HPDE6-E6E7 (cell line): Measurements from ENCODE around the gene EFEMP1.
A peak's percentile ranks its signal among the peaks of the same experiment; 100 is the strongest.

ENCODE experiments used
- DNase-seq: peaks from one replicate; pipeline ENCODE4 v3.0.0; 2011; ENCODE audit warnings: missing footprints; ENCODE audit errors: extremely low spot score

EFEMP1 gene

GRCh38 chr2:55923091-55923981 is at the start of gene EFEMP1:
Gene EFEMP1 (minus strand): TSS chr2:55923782. CDS start chr2:55922440, 1,342 bp downstream.
- DNase-seq: peak; percentile 72

- no peak for DNase-seq
Observed at GRCh38 chr2:55970500-55970899, 46.9 kb upstream of the EFEMP1 start.

GRCh38 chr2:55968941-55969340 is 45.4 kb upstream of the EFEMP1 start:
- no peak for DNase-seq

GRCh38 chr2:55966401-55967118 is 43.0 kb upstream of the EFEMP1 start:
- no peak for DNase-seq

GRCh38 chr2:55965966-55966365 is 42.4 kb upstream of the EFEMP1 start:
- DNase-seq: no peak

GRCh38 chr2:55965276-55965675 is 41.7 kb upstream of the EFEMP1 start:
- no peak for DNase-seq

GRCh38 chr2:55962915-55963314 is 39.3 kb upstream of the EFEMP1 start:
- no peak for DNase-seq

GRCh38 chr2:55961318-55961911 is 37.8 kb upstream of the EFEMP1 start:
- DNase-seq: peak; percentile 37

GRCh38 chr2:55958756-55959155 is 35.2 kb upstream of the EFEMP1 start:
- DNase-seq: no peak

GRCh38 chr2:55957142-55957541 is 33.6 kb upstream of the EFEMP1 start:
- no peak for DNase-seq

GRCh38 chr2:55954306-55955035 is 30.9 kb upstream of the EFEMP1 start:
- DNase-seq: no peak

GRCh38 chr2:55952415-55952814 is 28.8 kb upstream of the EFEMP1 start:
- no peak for DNase-seq

GRCh38 chr2:55951533-55951932 is 28.0 kb upstream of the EFEMP1 start:
- no peak for DNase-seq

- DNase-seq: no peak
Observed at GRCh38 chr2:55949613-55950012, 26.0 kb upstream of the EFEMP1 start.

- no peak for DNase-seq
Observed at GRCh38 chr2:55949211-55949610, 25.6 kb upstream of the EFEMP1 start.

- DNase-seq: no peak
Observed at GRCh38 chr2:55948176-55948923, 24.8 kb upstream of the EFEMP1 start.

- DNase-seq: no peak
Observed at GRCh38 chr2:55947752-55948151, 24.2 kb upstream of the EFEMP1 start.

- no peak for DNase-seq
Observed at GRCh38 chr2:55946793-55947192, 23.2 kb upstream of the EFEMP1 start.

GRCh38 chr2:55943466-55943865 is 19.9 kb upstream of the EFEMP1 start:
- no peak for DNase-seq

GRCh38 chr2:55936351-55936750 is 12.8 kb upstream of the EFEMP1 start:
- no peak for DNase-seq

- DNase-seq: no peak
Observed at GRCh38 chr2:55934337-55934736, 10.8 kb upstream of the EFEMP1 start.
